H1 (cell line): Measurements from ENCODE around the gene OOSP3. TPM values are rescaled to one million over a fixed set of nuclear protein-coding genes. Genes with fewer than 3 reads are reported as not detected.

Source experiments
- CTCF ChIA-PET: fragments of 300-600 bp; sonication (Branson Sonifier 250); formaldehyde crosslinking; loops from one replicate; lab custom pipeline; 2021; ENCODE audit not compliant: partially characterized antibody; lab: Charles Lee
- POLR2A ChIA-PET: fragments of 300-600 bp; sonication (Branson Sonifier 250); formaldehyde crosslinking; loops from one replicate; lab custom pipeline; 2021; ENCODE audit warnings: inconsistent platforms; ENCODE audit not compliant: partially characterized antibody; lab: Charles Lee
- DNase-seq, 2 experiments: peaks; one replicate each; pipeline versions ENCODE4 v3.0.0 to v3.0.0-alpha.2; 2010 to 2022; ENCODE audit warnings: low spot score in 2 of 2, low read depth in 1 of 2, mixed read lengths in 1 of 2
- FAIRE-seq: peaks from 2 replicates; lab custom pipeline; 2011; peaks lifted over from hg19 to GRCh38; lab: Jason Lieb, UNC
- H2AFZ ChIP-seq: 2 replicates; pipeline ENCODE4 v1.8.1; 2012; ENCODE audit warnings: low read length, inconsistent platforms
- H2AK5ac ChIP-seq: 2 replicates; pipeline ENCODE4 v1.6.1; 2013; ENCODE audit warnings: low read depth, low read length
- H2BK120ac ChIP-seq: replicated peaks from 2 replicates; pipeline ENCODE3; 2013; ENCODE audit warnings: low read depth, low read length, inconsistent platforms
- H2BK12ac ChIP-seq: 2 replicates; pipeline ENCODE4 v1.6.1; 2013; ENCODE audit warnings: low read depth, low read length
- H2BK15ac ChIP-seq: 2 replicates; pipeline ENCODE4 v1.6.1; 2013; ENCODE audit warnings: low read length
- H2BK20ac ChIP-seq: 2 replicates; pipeline ENCODE4 v1.6.1; 2013; ENCODE audit warnings: low read length
- H2BK5ac ChIP-seq: 2 replicates; pipeline ENCODE4 v1.6.1; 2013; ENCODE audit warnings: low read depth, low read length
- H3K14ac ChIP-seq: 2 replicates; pipeline ENCODE4 v1.6.1; 2013; ENCODE audit warnings: inconsistent platforms; ENCODE audit not compliant: insufficient read length
- H3K18ac ChIP-seq: 2 replicates; pipeline ENCODE4 v1.6.1; 2013; ENCODE audit warnings: low read length; ENCODE audit errors: extremely low read depth
- H3K23ac ChIP-seq: 2 replicates; pipeline ENCODE4 v1.6.1; 2013; ENCODE audit warnings: inconsistent platforms; ENCODE audit not compliant: insufficient read length
- H3K23me2 ChIP-seq: 2 replicates; pipeline ENCODE4 v1.6.1; 2013; ENCODE audit warnings: low read depth, low read length
- H3K27ac ChIP-seq: 2 replicates; pipeline ENCODE4 v1.6.1; 2011; ENCODE audit warnings: low read depth, low read length, inconsistent platforms
- H3K27me3 ChIP-seq, 4 experiments: replicated peaks in 1 of 4; 1 replicate in 1 of 4; 2 replicates in 3 of 4; pipeline versions ENCODE4 v1.6.1 to v1.8.1; 2011 to 2013; ENCODE audit warnings: low read length in 3 of 4, mild to moderate bottlenecking in 3 of 4, inconsistent platforms in 2 of 4, mixed read lengths in 2 of 4, moderate library complexity in 1 of 4; ENCODE audit not compliant: control insufficient read depth in 3 of 4, insufficient read depth in 3 of 4; ENCODE audit errors: extremely low read depth in 1 of 4
- H3K36me3 ChIP-seq, 4 experiments: 2 replicates each; pipeline versions ENCODE4 v1.6.1 to v1.8.1; 2011 to 2013; ENCODE audit warnings: mild to moderate bottlenecking in 4 of 4, low read length in 3 of 4, moderate library complexity in 2 of 4, control low read depth in 1 of 4, inconsistent platforms in 1 of 4; ENCODE audit not compliant: insufficient read depth in 4 of 4, control insufficient read depth in 2 of 4
- H3K4ac ChIP-seq: replicated peaks from 2 replicates; pipeline ENCODE3; 2013; ENCODE audit warnings: low read length, low read depth, mixed read lengths, inconsistent platforms; ENCODE audit not compliant: insufficient read length
- H3K4me1 ChIP-seq, 4 experiments: replicated peaks in 1 of 4; 1 replicate in 1 of 4; 2 replicates in 3 of 4; pipeline versions ENCODE4 v1.6.1 to v1.8.1; 2011 to 2013; ENCODE audit warnings: low read length in 3 of 4, inconsistent platforms in 2 of 4, mixed read lengths in 1 of 4; ENCODE audit not compliant: insufficient read depth in 4 of 4, control insufficient read depth in 3 of 4
- H3K4me2 ChIP-seq, 2 experiments: 2 replicates each; pipeline versions ENCODE4 v1.6.1 to v1.8.1; 2011 to 2013; ENCODE audit warnings: low read depth in 2 of 2, low read length in 2 of 2, control low read depth in 1 of 2, inconsistent platforms in 1 of 2, mild to moderate bottlenecking in 1 of 2; ENCODE audit not compliant: insufficient read depth in 1 of 2
- H3K4me3 ChIP-seq, 4 experiments: fragments of 200-600, 300-600 bp in 1 of 4; sonication (generic), shearing (Covaris generic), sonication (Bioruptor Twin) in 1 of 4; 2 replicates each; pipeline versions ENCODE4 v1.5.1 to v1.8.1; 2011 to 2016; ENCODE audit warnings: low read length in 4 of 4, low read depth in 3 of 4, control low read depth in 2 of 4, inconsistent platforms in 2 of 4, mild to moderate bottlenecking in 2 of 4, mixed read lengths in 1 of 4, moderate library complexity in 1 of 4; ENCODE audit not compliant: insufficient read depth in 2 of 4; ENCODE audit errors: extremely low read depth in 1 of 4
- H3K56ac ChIP-seq: replicated peaks from 2 replicates; pipeline ENCODE3; 2013; ENCODE audit warnings: low read depth, mild to moderate bottlenecking, mixed read lengths, low read length, inconsistent platforms; ENCODE audit not compliant: insufficient read length
- H3K79me1 ChIP-seq: 2 replicates; pipeline ENCODE4 v1.6.1; 2013; ENCODE audit warnings: low read depth, low read length, control low read depth
- H3K79me2 ChIP-seq, 2 experiments: 2 replicates each; pipeline versions ENCODE4 v1.6.1 to v1.8.1; 2012 to 2013; ENCODE audit warnings: low read length in 2 of 2, mild to moderate bottlenecking in 2 of 2, inconsistent platforms in 1 of 2; ENCODE audit not compliant: insufficient read depth in 2 of 2, control insufficient read depth in 1 of 2
- H3K9ac ChIP-seq, 4 experiments: replicated peaks in 1 of 4; 1 replicate in 1 of 4; 2 replicates in 3 of 4; pipeline versions ENCODE4 v1.6.1 to v1.8.1; 2011 to 2013; ENCODE audit warnings: low read depth in 3 of 4, low read length in 3 of 4, control low read depth in 2 of 4, mild to moderate bottlenecking in 2 of 4, moderate library complexity in 2 of 4, inconsistent platforms in 1 of 4; ENCODE audit errors: extremely low read depth in 1 of 4
- H3K9me3 ChIP-seq, 2 experiments: 2 replicates each; pipeline versions ENCODE4 v1.6.1 to v1.8.1; 2012 to 2013; ENCODE audit warnings: mild to moderate bottlenecking in 2 of 2, moderate library complexity in 2 of 2, control low read depth in 1 of 2, inconsistent platforms in 1 of 2, low read depth in 1 of 2, low read length in 1 of 2, mixed read lengths in 1 of 2; ENCODE audit not compliant: insufficient read depth in 2 of 2
- H4K20me1 ChIP-seq, 2 experiments: replicated peaks in 1 of 2; 2 replicates each; pipeline versions ENCODE3 to v1.8.1; 2011 to 2013; ENCODE audit warnings: inconsistent platforms in 2 of 2, low read length in 2 of 2, mild to moderate bottlenecking in 1 of 2; ENCODE audit not compliant: insufficient read depth in 2 of 2, control insufficient read depth in 1 of 2
- H4K5ac ChIP-seq: 2 replicates; pipeline ENCODE4 v1.6.1; 2013; ENCODE audit warnings: low read length, low read depth, mixed read lengths, inconsistent platforms; ENCODE audit not compliant: insufficient read length
- H4K8ac ChIP-seq: 2 replicates; pipeline ENCODE4 v1.8.0; 2013; ENCODE audit warnings: mild to moderate bottlenecking, moderate library complexity, low read length, inconsistent platforms; ENCODE audit not compliant: insufficient read depth; ENCODE audit errors: extremely low read depth
- H4K91ac ChIP-seq: replicated peaks from 2 replicates; pipeline ENCODE3; 2013; ENCODE audit warnings: low read length, mixed read lengths, inconsistent platforms; ENCODE audit not compliant: insufficient read length
- ATF3 ChIP-seq: IDR thresholded peaks from 2 replicates; pipeline ENCODE4 v1.6.1; 2011; ENCODE audit warnings: low read depth, mild to moderate bottlenecking, low read length; ENCODE audit not compliant: insufficient read depth
- CHD1 ChIP-seq: IDR thresholded peaks from 2 replicates; pipeline ENCODE4 v1.6.1; 2012; ENCODE audit warnings: low read depth, low read length, improper control_type of control experiment
- CTCF ChIP-seq, 3 experiments: IDR thresholded peaks; 1 replicate in 2 of 3; 2 replicates in 1 of 3; pipeline versions ENCODE4 v1.5.1 to v1.6.1; 2011; ENCODE audit warnings: low read length in 3 of 3, mild to moderate bottlenecking in 3 of 3, inconsistent platforms in 2 of 3, low read depth in 1 of 3, moderate library complexity in 1 of 3; ENCODE audit not compliant: insufficient read depth in 1 of 3; ENCODE audit errors: control extremely low read depth in 1 of 3
- EZH2 ChIP-seq: fragments of 200-600 bp; sonication (generic); IDR thresholded peaks from 2 replicates; pipeline ENCODE4 v1.7.1; 2012; ENCODE audit warnings: low read depth, mild to moderate bottlenecking, moderate library complexity, low read length, inconsistent platforms; ENCODE audit not compliant: severe bottlenecking
- FOSL1 ChIP-seq: IDR thresholded peaks from 2 replicates; pipeline ENCODE4 v1.6.1; 2011; ENCODE audit warnings: mild to moderate bottlenecking, low read depth, low read length, moderate library complexity; ENCODE audit not compliant: insufficient read depth
- JUN ChIP-seq: IDR thresholded peaks from 2 replicates; pipeline ENCODE4 v1.6.1; 2011; ENCODE audit warnings: low read depth, mild to moderate bottlenecking, improper control_type of control experiment, low read length
- KDM5A ChIP-seq: fragments of 200-600 bp; IDR thresholded peaks from 2 replicates; pipeline ENCODE4 v1.7.1; 2012; ENCODE audit warnings: mild to moderate bottlenecking, low read length, inconsistent platforms, mixed read lengths
- NANOG ChIP-seq: IDR thresholded peaks from 2 replicates; pipeline ENCODE4 v1.6.1; 2011; ENCODE audit warnings: low read length, low read depth, mild to moderate bottlenecking, inconsistent platforms; ENCODE audit not compliant: insufficient read depth, poor library complexity, severe bottlenecking
- POLR2AphosphoS5 ChIP-seq: IDR thresholded peaks from 2 replicates; pipeline ENCODE4 v1.6.1; 2011; ENCODE audit warnings: low read depth, low read length
- SP1 ChIP-seq: IDR thresholded peaks from 2 replicates; pipeline ENCODE4 v1.6.1; 2011; ENCODE audit warnings: low read depth, low read length
- SP2 ChIP-seq: IDR thresholded peaks from 2 replicates; pipeline ENCODE4 v1.6.1; 2012; ENCODE audit warnings: mild to moderate bottlenecking, low read length, inconsistent platforms
- TAF1 ChIP-seq: IDR thresholded peaks from 2 replicates; pipeline ENCODE4 v1.6.1; 2011; ENCODE audit warnings: mild to moderate bottlenecking, low read depth, low read length
- ZNF274 ChIP-seq: IDR thresholded peaks from 2 replicates; pipeline ENCODE4 v1.7.0; 2012; ENCODE audit warnings: low read length, borderline replicate concordance; ENCODE audit errors: extremely low read depth
- polyA plus RNA-seq, 7 experiments: library from polyadenylated mRNA; depleted of rRNA in 3 of 7; stranded (reverse) in 5 of 7; unstranded in 2 of 7; fragments of >200 nt in 5 of 7; fragments of 200-250 nt in 2 of 7; gene quantifications; 1 replicate in 5 of 7; 2 replicates in 1 of 7; 4 replicates in 1 of 7; pipeline versions ENCODE4 v1.2.1 to v1.2.3, GENCODE V29; 2011 to 2013; ENCODE audit warnings: missing spikeins in 2 of 7, mixed read lengths in 2 of 7
- total RNA-seq: library from RNA; stranded (reverse); fragmentation: NEBNext Ultra II Directional; extraction: Animal tissue kit (Norgen Biotek cat#: 25700); gene quantifications from 2 replicates; pipeline ENCODE4 v1.2.1, GENCODE V29; 2021

The OOSP3 gene
- total and polyA plus RNA-seq, 2 of the 8 experiments (the other 6 are each of a cell fraction or from before 2014, with no cell fraction given), result not detected

DNA sequence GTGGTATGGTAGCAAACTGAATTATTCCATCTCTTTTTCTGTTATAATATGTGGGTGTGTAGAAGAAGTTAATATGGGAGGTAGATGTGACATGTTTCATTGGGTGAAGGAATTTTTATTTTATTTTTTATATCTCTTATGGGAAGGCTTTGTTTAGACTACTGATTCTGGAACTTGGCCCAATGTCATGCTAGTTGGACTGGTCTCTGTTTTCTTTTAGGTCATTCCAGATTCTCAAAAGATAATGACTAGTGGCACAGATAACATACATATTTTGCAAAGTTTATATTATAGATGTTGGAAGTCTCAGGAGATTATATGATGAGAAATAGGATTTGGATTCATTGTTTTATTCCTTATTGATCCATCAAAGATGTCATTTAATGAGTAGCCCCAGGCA is 1.3 kb upstream of the OOSP3 start:
- peaks cover 0 to 9% (median under 1%) of the 10 kb centered on the region in 4 experiments; a peak in 1 of 7 replicates for H3K4me1 ChIP-seq
- no peak overlapping the region for H2BK20ac ChIP-seq
- no peaks in the 10 kb centered on the region for H4K20me1 ChIP-seq
- H4K91ac ChIP-seq, result no peak overlapping the region
- no peak overlapping the region for H2BK15ac ChIP-seq
- ChIA-PET POLR2A (no interaction called here), CTCF (no interaction called here)
- no peaks in the 10 kb centered on the region; the same call in 1 of the 2 replicates for H3K23me2 ChIP-seq
- no peak overlapping the region for H3K23ac ChIP-seq
- no peak overlapping the region for H3K4ac ChIP-seq
- no peak overlapping the region for H2BK12ac ChIP-seq
- no peak overlapping the region for H3K56ac ChIP-seq
- no peak overlapping the region for H2AFZ ChIP-seq
- no peak overlapping the region for H3K9ac ChIP-seq
- H3K27me3 ChIP-seq, result no peaks in the 10 kb centered on the region
- no peaks in the 10 kb centered on the region for H3K9me3 ChIP-seq
- DNase-seq (no peak), FAIRE-seq (no peak)
- H3K18ac ChIP-seq, result no peak overlapping the region
- H3K36me3 ChIP-seq, result no peaks in the 10 kb centered on the region
- no peak overlapping the region for H3K4me2 ChIP-seq
- no peak overlapping the region for H3K27ac ChIP-seq
- H2BK5ac ChIP-seq, result no peak overlapping the region
- TF ChIP-seq ZNF274, result no peak
- no peak for TF ChIP-seq TAF1
- TF ChIP-seq CTCF (IDR thresholded peaks at IDR 0.05; ENCODE audit: control extremely low read depth in 1 of 3, insufficient read depth in 1 of 3, low read depth in 1 of 3, low read length in 3 of 3), result no peak
- no peak for TF ChIP-seq FOSL1
- no peak for TF ChIP-seq ATF3
- TF ChIP-seq SP2, result no peak
- no peak for TF ChIP-seq NANOG
- no peak for TF ChIP-seq KDM5A
- TF ChIP-seq EZH2, result no peak
- no peak for TF ChIP-seq POLR2AphosphoS5
- TF ChIP-seq SP1, result no peak
- TF ChIP-seq JUN, result no peak
- TF ChIP-seq CHD1, result no peak
- H3K4me3 ChIP-seq, result no peak overlapping the region
- no peak overlapping the region for H4K8ac ChIP-seq
- no peaks in the 10 kb centered on the region for H3K79me2 ChIP-seq
- no peak overlapping the region for H3K14ac ChIP-seq
- no peaks in the 10 kb centered on the region for H3K79me1 ChIP-seq
- H2BK120ac ChIP-seq, result no peak overlapping the region
- no peak overlapping the region for H4K5ac ChIP-seq
- no peak overlapping the region for H2AK5ac ChIP-seq
